CD1c-positive myeloid dendritic cell (primary cell): Measurements from ENCODE around the gene HNRNPC.

Experiments used
- DNase-seq: peaks from one replicate; pipeline ENCODE4 v3.0.0-alpha.2; 2016; ENCODE audit errors: extremely low spot score

Gene HNRNPC

DNA sequence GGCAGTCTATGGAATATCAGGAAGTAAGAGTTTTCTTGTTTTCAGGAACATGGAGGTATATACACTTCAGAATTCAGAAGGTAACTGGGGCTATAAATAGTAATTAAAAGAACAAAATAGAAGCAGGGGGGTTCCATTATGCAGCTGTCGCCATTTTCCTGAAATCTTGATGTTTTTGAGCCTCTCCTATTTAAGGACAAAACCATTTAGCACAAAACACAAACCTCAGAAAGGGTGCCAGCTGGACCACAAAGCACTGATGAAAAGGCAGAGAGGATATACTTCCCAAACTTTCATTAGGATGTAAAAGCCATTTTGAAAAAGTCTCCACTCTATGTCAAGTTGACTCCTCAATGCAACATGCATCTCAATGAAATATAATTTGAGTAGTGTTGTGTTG is 59.2 kb downstream of the HNRNPC start:
- DNase-seq, result no peak

DNA sequence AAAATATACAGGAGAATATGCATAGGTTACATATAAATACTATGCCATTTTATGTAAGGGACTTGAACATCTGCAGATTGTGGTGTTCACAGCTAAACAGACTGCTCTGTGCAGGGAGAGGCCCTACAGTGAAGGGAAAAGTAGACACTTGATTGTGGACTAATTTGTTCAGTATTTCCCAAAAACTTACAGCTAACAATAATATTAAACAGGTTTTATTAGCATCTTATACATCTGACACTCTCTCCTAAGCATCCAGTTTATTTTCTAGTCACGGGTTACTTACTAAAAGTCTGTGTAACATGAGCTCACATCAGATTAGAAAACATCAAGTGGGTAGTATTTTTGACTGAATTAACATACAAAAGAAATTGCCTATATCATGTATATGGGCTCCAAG is 60.1 kb downstream of the HNRNPC start:
- DNase-seq, result no peak

DNA sequence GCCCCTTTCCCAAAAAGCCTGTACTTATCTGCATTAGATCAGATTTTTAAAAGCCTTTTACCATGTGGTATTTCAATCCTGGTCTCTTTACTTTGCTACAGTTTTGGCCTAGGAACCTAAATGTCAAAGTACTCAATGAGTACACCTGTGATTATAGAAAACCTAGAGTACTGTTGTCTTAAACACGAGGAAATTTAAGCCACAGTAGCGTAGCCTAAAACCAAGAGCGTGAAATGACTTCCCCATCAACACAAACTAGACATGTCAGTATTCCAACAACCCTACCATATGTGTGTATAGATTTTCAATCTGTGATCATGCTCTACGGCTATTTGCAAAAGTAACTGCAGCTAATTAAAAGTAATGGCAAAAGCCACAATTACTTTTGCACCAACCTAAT is 60.7 kb downstream of the HNRNPC start:
- no peak for DNase-seq

DNA sequence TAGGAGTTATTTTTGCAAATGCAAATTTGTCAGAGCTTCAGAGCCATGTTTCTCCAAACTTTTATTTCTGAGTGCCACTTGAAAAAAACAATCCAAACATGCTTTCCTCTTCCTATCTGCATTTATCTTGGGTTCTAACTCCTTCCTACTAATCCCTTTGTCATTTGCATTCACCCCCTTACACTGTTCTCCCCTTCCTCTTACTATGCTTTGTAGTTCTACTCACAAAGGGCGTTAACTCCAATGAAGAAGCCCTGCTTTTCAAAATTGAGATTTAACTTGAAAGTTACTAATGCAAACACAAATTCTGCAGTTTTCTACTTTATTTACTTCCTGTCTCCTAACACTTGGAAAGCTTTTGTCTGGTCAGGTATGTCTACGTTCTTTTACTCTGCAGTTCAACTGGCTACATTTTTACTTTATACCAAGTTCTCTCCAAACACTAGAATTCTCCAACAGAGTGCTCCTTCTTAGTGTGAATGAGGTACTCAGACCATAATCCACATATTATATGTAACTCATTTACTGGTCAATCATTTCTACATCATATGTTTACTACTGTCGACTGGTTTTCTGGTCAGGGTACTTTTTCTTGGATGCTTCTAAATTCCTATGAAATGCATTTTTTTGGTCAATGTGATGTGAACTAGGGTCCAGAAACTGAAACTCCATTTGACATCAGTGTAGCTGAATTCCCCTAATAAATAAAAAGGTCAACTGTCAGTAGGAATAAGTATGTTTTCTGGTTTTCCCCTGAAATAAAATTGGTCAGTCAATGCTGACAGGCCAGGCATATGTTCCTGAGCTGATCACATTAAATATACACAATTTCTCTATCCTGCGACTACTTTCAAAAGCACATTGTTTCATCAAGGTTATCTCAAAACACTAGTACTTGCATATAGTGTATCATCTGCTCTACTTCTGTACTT is 62.2 kb downstream of the HNRNPC start:
- DNase-seq, result no peak

DNA sequence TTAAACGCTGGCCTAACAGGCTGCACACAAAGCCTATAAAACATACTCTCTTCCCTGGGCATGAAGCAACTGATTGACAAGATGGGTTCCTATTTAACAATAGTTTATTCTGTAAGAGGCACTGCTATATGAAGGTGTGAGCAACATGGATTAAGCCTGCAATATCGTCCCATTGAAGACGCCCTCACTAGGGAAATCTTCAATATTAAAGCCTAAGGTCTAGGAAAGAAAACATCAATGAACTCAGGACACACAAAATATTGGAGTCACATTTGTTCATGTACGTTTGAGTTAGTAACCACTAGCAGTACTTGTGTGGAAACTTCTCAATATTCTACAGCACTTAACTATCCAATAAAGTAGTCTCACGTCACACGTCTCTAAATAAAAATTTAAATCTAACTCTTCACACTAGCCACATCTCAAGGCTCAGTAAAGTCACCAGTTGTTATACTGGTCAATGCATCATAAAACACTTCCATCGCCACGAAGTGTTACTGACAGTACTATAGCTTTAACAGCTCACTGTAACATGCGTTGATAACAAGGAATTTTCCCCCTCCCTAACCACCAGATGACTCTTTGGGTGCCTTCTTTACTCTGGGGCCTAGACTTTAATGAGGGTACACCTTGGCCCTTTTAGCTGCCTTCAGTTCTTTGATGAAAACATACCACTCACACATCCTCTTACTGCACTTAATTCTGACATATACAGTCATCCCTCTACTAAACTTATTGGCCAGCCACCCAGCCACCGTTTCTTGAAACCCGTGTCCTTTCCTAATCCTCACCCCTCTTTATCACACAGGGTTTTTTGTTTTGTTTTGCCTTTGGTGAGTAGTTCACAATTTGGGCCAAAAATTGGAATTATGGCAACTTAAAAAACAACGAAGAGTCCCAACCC is 63.3 kb downstream of the HNRNPC start:
- DNase-seq, result no peak

DNA sequence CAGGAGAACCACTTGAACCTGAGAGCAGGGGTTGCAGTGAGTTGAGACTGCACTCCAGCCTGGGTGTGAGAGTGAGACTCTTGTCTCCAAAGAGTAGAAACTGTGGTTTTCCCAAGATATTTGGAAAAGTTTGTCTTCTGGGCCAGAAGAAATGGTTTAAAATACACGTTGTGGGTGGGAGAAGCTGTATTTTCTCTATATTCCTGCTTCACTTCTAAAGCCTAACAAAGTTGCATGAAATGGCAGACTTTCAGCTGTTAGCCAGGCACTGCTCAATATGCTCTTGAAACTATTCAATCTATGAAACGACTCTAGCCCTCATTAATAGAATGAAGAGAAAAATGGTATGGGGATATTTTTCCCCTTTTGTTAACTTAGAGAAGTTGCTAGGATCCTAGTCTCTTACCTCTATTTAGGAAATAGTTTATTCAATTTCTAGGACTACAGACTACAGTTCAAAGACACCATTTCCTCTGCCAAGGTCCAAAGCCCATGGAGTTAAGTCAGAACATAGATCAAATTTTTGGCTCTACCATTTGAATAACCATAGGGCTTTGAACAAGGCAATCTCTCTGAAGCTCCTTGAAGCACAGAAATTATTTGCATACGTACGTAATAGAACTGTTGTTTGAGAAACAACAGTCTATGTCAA is 64.1 kb downstream of the HNRNPC start:
- no peak for DNase-seq

DNA sequence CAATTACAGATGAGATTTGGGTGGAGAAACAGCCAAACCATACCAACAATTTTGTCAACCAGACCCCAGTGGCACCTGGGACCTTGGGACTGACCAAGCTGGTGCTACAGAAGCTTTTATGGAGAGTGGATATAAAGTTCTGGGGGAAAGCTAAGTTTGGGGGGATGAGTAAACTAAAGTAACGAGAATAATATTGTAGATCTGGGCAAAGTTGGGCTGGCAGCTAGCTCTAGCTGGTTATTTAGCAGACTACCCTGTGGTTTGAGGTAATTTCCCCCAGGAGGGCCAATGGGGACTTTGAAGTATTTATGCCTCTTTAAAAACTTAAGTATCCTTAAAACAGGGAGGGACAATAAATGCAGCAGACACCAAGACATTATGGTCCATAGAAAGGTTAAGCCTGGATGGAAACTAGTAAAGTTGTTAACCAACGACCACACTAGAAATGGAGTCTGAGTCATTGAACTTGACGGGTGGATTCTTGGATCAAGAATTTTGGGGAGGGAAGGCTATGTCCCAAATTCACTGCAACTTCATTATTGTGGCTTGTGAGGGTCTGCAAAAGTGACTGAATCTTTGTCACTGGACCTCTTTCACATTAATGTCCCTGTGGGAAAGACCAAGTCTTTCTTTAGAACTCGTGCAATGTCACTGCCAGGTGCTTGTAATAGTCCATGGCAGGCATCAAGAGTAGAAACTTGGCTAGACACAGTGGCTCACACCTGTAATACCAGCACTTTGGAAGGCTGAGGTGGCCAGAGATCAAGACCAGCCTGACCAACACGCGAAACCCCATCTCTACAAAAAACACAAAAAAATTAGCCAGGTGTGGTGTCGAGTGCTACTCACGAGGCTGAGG is 64.8 kb downstream of the HNRNPC start:
- no peak for DNase-seq

DNA sequence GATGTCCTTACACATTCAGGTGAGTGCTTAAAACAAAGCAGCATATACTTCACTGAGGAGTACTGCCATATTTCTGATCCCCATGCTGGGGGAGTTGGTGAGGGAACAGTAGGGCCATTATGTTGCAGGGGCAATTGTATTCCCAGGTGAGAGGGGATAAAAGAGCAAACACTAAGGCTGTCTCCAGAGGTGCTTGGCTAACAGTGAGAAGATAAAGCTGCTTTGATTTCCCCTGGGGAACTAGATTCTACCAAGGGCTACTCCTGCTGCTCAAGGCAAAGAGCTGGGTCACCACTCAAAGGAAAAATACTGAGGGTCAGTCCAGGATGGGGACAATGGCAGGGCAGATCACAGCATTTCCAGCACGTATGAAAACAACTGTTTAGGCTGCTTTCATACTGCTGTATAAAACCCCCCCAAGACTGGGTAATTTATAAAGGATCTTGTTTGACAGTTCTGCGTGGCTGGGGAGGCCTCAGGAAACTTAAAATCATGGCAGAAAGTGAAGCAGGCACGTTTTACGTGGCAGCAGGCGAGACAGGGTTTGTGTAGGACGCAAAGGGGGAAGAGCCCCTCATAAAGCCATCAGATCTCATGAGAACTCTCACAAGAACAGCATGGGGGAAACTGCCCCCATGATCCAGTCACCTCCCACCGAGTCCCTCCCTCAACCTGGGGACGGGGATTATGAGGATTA is 65.6 kb downstream of the HNRNPC start:
- DNase-seq, result no peak

DNA sequence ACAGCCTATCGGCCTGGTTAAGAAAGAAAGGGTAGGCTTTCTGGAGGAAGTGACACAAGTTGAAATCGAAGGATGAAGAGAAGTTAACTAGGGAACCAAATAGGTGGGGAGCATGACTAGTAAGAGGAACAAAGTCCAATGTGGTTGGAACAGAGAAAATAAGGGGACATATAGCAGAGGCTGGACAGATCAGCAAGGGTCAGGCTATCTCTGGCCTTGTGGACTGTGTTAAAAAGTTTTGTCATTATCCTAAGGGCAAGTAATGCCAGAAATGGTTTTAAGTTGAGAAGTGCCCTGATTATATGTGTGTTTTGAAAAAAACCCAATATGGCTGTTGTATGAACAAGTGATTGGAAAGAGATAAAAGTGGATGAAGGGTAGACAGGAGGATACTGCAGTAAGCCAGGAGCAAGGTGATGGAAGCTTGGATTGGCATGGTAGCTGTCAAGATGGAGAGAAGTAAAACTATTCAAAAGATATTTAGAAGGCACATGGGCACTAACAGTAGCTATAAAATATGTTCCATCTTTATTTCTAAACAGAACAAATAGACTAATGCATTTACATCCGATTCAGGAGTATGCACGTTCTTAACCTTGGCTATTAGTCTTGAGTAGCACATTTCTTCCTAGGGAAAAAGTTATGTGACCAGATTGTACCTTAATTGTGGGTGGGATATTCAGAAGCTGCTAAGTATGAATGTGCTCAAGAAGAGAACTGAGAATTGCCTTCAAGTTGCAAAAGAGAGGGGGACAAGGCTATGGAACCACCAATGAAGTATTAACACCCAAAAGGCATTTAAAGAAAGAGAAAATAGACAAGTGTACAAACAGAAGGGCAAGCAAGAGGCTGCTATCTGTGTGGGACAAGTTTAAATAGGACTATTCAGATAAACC is 66.5 kb downstream of the HNRNPC start:
- DNase-seq, result peak; percentile 21

DNA sequence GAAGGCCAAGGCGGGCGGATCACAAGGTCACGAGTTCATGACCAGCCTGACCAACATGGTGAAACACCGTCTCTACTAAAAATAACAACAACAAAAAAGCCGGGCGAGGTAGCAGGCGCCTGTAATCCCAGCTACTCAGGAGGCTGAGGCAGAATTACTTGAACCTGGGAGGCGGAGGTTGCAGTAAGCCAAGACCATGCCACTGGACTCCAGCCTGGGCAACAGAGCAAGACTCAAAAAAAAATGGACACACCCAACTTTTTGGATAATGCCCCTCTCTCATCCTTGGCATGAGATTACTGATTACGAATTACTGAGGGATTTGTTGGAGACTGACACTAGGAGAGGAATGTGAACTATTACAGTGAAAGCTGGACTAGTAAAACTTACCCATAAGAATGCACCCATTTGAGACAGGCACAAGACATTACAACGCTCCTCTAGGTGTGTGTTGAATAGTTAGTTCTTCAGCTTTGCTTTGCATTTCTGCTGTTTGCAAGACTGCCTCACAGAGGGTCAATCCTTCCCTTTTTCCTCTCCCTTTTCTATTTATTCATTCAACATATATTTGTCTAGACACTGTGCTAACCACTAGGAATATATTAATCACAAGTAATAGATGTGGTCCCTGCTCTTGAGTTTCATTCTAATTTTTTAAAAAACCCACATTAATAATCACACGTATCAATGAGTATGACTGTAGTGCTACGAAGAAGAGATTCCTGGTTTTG is 67.3 kb downstream of the HNRNPC start:
- no peak for DNase-seq

DNA sequence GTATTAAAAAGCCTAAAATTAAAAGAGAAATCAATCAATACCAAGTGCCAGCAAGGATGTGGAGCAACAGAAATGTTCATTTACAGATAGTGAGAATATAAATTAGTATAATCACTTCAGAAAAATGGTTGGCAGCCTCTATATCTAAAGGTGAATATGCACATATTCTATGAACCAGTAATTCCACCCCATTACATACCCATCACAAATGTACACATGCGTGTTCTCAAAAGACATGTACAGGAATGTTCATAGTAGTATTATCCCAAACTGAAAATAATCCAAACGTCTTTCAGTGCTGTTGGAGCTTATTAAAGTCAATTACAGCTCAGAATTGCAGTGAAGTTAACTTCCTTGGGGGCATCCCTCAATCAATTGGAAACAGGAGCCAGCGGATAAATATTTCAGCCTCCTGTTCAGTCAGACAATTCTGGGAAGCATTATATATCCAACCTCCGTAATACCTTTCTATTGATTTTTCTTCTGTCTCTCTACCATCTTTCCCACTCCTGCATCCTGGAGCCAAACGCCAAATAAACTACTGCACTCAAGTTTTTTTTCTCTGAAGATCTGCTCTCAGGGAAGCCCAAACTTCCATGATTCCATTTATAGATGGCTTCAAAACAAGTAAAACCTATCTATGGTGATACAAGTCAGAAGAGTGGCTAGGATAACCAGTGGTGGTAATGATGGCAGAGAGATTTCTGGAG is 68.3 kb downstream of the HNRNPC start:
- DNase-seq, result no peak

DNA sequence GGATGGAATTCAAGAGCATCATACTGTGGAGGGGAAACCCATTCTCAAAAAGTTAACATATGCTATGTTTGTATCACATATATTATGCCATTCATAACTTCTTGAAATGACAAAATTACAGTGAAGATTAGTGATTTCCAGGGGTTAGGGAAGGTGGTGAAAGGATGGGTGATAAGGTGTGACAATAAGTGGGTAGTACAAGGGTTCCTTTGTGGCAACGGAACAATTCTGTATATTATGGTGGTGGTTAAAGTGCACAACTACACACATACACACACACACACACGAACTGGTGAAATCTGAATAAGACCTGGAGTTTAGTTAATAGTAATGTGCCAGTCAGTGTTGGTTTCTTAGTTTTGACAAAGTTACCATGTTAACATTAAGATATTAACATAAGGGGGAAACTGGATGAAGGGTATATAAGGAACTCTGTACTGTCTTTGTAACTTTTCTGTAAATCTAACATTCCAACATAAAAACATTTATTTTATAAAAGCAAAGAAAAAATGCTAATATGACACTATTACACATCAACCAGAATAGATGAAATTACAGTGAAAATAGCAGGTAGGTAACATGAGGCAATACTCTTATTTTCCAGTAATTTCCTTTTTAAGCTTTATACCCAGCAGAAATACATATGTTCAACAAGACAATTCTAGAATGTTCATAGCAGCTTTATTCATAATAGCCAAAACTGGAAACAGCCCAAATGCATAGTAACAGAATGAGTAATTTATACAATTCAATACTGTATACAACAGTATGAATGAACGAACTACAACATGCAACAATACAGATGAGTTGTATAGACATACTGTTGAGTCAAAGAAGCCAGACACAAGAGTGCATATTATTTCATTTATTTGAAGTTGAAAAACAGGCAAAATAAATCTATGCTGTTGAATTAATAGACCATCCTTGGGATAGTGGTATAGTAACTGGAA is 69.4 kb downstream of the HNRNPC start:
- no peak for DNase-seq

DNA sequence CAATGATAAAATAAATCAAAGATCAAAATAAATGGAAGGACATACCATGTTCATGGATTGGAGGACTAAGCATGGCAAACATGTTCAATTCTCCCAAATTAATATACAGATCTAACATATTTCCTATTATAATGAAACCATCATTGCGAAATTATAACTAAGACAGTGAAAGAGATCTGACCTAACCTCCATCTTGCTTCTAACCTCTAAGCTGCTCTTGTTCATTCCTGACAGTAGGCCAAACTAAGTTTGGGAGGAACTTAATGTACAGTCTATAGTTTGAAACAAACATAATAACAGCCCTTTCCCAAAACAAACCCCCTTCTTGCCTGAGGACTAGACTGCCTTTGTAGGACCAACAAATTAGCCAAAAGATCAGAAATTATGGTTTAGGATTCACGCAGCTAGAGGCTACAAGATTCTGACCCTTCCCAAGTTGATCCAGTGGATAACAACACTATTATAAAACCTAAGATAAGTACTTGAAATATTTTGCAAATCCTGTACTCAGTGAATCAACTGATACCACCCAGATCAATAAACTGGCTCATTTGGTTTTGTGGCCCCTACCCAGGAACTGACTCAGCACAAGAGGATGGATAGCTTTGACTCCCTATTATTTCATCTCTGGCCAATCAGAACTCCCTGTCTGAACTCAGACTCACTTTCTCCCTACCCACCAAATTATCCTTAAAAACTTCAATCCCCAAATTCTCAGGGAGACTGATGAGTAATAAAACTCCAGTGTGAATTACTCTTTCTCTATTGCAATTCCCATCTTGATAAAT is 71.6 kb downstream of the HNRNPC start:
- DNase-seq, result no peak

DNA sequence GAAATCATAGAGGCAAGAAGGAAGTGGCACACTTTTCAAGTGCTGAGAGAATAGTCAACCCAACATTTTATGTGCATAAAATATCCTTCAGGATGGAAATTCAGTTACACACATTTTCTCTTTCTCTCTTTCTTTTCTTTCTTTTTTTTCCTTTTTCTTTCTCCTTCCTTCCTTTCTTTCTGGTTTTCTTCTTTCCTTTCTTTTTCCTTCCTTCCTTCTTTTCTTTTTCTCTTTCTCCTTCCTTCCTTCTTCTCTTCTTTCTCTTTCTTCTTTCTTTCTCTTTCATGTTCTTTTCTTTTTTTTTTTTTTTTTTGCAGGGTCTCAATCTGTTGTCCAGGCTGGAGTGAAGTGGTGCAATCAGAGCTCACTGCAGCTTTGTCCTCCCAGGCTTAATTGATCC is 74.6 kb downstream of the HNRNPC start:
- no peak for DNase-seq

DNA sequence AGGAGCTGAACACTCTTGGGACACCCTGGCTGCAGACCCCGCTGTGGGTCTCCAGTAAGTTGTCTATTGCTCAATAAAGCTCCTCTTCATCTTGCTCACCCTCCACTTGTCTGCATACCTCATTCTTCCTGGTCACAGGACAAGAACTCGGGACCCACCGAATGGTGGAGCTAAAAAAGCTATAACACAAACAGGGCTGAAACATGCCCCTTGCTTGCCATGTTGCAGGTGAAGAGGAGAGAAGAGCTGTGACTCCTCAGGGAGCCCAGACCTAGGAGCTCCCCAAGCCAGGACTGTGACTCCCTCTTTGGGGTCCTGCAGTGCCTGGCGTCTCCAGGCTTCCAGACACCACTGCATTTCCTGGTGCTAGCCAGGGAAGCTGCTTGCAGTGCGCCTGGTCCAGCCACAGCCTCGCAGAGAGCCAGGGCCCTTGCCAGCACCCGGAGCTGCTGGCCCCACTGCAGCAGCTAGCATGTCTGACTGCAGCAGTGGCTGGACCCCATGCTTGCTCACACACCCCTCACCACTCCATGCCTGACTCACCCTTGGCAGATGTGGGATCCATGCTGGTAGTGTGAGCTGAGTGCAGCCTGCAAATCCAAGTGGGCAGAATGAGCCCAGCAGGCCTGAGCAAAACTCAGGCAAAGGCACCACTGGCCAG is 76.2 kb downstream of the HNRNPC start:
- DNase-seq, result no peak

DNA sequence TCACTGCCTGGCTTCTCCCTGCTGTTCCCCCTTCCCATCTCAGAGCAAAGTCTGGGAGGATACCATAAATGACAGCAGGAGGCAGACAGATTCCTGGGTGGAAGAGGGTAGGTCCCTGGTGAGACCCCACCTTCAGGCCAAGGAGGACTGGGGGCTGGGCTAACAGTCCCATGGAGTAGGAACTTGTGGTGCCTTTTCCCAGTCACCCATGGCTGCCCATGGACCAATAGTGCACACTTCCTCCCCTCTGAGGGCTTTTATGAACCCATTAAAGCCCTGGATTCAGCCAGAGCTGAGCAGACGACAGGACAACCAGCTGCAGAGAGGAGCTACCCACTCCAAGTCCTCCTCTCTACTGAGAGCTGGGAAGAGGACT is 76.8 kb downstream of the HNRNPC start:
- DNase-seq, result no peak
